Stimulated activated naive CD4-positive, alpha-beta T cell treated with Interleukin-2 at 50 U/mL for 16 hours (primary cell): ENCODE measurements around the gene RSPO4.

ENCODE experiments used
- DNase-seq: peaks from one replicate; lab custom pipeline; 2025; lab: John Stamatoyannopoulos, UW

Gene RSPO4

DNA sequence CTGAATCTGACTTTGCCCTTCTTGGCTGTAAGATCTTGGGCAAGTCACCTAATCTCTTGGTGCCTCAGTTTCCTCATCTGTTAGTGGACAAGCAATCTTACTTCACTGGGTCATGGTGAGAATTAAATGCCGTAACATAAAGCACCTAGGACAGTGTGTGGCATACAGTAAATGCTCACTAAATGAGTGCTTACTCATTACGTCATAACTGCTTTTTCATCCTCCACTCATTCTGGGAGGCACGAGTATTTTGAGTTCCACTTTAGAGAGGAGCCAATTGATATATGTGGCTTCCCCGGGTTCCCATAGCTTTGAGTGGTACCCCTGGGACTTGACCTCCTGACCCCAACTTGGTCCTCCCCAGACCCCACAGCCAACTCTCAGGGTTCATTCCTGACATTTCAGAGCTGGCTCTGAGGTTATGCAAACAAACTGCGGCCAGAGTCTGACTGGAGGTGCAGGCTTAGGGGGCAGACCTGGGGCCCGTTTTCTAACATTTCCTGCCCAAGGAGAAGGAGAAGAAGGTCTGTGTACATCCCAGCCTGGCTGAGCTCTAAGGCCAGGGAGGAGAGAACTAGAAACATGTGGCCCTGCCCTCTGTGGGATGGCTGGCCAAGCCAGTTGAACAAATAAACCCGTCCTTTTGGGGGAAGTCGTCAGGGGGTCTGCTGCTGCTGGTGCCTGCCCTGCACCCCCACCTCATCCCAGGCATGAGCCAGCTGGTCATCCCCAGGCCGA is 91.8 kb downstream of the RSPO4 start:
- DNase-seq = no peak

GRCh38 chr20:909641-910040 is 92.5 kb downstream of the RSPO4 start:
- no peak for DNase-seq
